SU-DHL-6 (cell line): ENCODE results near the gene PACC1.

Source experiments
- H2AFZ ChIP-seq: fragments of 200-600 bp; sonication (generic); 2 replicates; pipeline ENCODE4 v1.6.1; 2014; ENCODE audit warnings: low read depth, mild to moderate bottlenecking, moderate library complexity, mixed read lengths, antibody characterized with exemption, low read length; ENCODE audit not compliant: severe bottlenecking
- H3F3A ChIP-seq: fragments of 200-600 bp; shearing (Covaris generic); 2 replicates; pipeline ENCODE4 v1.6.0; 2016; ENCODE audit warnings: antibody characterized with exemption, mild to moderate bottlenecking; ENCODE audit not compliant: insufficient read depth
- H3K27ac ChIP-seq: fragments of 200-600 bp; sonication (generic); 2 replicates; pipeline ENCODE4 v1.5.1; 2016; ENCODE audit warnings: low read depth, mild to moderate bottlenecking, low read length, moderate library complexity, mixed read lengths
- H3K27me3 ChIP-seq: fragments of 200-600 bp; sonication (generic), shearing (Covaris generic); 2 replicates; pipeline ENCODE4 v1.6.0; 2014; ENCODE audit warnings: mild to moderate bottlenecking, low read length
- H3K36me3 ChIP-seq: fragments of 200-600 bp; sonication (generic); 2 replicates; pipeline ENCODE4 v1.6.1; 2014; ENCODE audit warnings: mild to moderate bottlenecking, low read length, mixed read lengths
- H3K4me2 ChIP-seq: fragments of 300-600, 200-600 bp; shearing (Covaris generic), sonication (generic); 2 replicates; pipeline ENCODE4 v1.6.0; 2014; ENCODE audit warnings: low read length, low read depth, mild to moderate bottlenecking; ENCODE audit not compliant: poor library complexity, severe bottlenecking
- H3K4me3 ChIP-seq: fragments of 200-600 bp; sonication (generic); 2 replicates; pipeline ENCODE4 v1.5.1; 2014; ENCODE audit warnings: antibody characterized with exemption, low read length, mild to moderate bottlenecking, mixed read lengths; ENCODE audit not compliant: insufficient read depth, poor library complexity, severe bottlenecking
- H3K79me2 ChIP-seq: fragments of 200-600 bp; sonication (generic); 2 replicates; pipeline ENCODE4 v1.6.1; 2014; ENCODE audit warnings: mild to moderate bottlenecking, low read length, moderate library complexity; ENCODE audit not compliant: insufficient read depth
- H3K9ac ChIP-seq: fragments of 200-600 bp; sonication (generic); 2 replicates; pipeline ENCODE4 v1.7.0; 2014; ENCODE audit warnings: mild to moderate bottlenecking, low read length
- H3K9me2 ChIP-seq: fragments of 200-600 bp; sonication (generic); replicated peaks from 2 replicates; pipeline ENCODE4 v1.6.1; 2014; ENCODE audit warnings: low read length; ENCODE audit not compliant: insufficient read depth
- H3K9me3 ChIP-seq: fragments of 200-600 bp; sonication (generic); 2 replicates; pipeline ENCODE4 v1.6.1; 2014; ENCODE audit warnings: low read length, mixed read lengths; ENCODE audit not compliant: insufficient read depth
- H4K20me1 ChIP-seq: fragments of 200-600 bp; sonication (generic); 2 replicates; pipeline ENCODE4 v1.6.1; 2014; ENCODE audit warnings: low read depth, mild to moderate bottlenecking, antibody characterized with exemption, low read length, moderate library complexity, mixed read lengths
- EZH2phosphoT487 ChIP-seq: fragments of 200-600 bp; sonication (generic), shearing (Covaris generic); conservative IDR thresholded peaks from 2 replicates; pipeline ENCODE4 v1.6.1; 2018; ENCODE audit warnings: mild to moderate bottlenecking, antibody characterized with exemption, low read length, moderate library complexity, mixed read lengths
- TF ChIP-seq, protein P1 (sequence below): fragments of 200-600 bp; sonication (generic); IDR thresholded peaks from one replicate; pipeline ENCODE4 v1.5.1; 2017; ENCODE audit warnings: antibody characterized with exemption, mild to moderate bottlenecking, low read length, moderate library complexity; ENCODE audit not compliant: insufficient read depth, poor library complexity, severe bottlenecking

Gene PACC1

DNA sequence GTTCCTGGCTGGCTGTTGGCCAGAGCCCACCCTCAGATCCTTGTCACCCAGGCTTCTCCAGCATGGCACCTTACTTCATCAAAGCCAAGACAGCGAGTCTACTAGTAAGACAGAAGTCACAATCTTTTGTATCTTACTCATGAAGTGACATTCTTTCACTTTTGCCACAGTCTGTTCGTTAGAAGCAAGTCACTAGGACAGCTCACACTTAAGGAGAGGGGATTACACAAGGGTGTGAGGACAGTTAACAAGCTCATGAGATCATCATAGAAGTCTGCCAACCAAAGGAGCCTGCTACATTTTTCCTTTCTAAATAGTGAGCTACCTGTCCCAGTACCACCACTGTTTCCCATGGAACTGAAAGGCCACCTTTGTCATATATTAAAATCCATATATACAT lies 61.5 kb downstream of the PACC1 start:
- H3K36me3 ChIP-seq, result peaks cover 37% of the 10 kb centered on the region; the same call in 1 of the 2 replicates
- H3K4me2 ChIP-seq, result no peak overlapping the region
- H3K27ac ChIP-seq, result no peak overlapping the region
- H3K4me3 ChIP-seq, result no peak overlapping the region
- H3F3A ChIP-seq, result peaks cover 28% of the 10 kb centered on the region
- no peaks in the 10 kb centered on the region for H3K9me2 ChIP-seq
- H4K20me1 ChIP-seq, result no peaks in the 10 kb centered on the region
- H3K79me2 ChIP-seq, result no peaks in the 10 kb centered on the region
- H3K9me3 ChIP-seq, result no peaks in the 10 kb centered on the region
- no peak overlapping the region for H3K9ac ChIP-seq
- no peak overlapping the region for H2AFZ ChIP-seq
- TF ChIP-seq EZH2phosphoT487, result no peak
- TF ChIP-seq, protein P1, sequence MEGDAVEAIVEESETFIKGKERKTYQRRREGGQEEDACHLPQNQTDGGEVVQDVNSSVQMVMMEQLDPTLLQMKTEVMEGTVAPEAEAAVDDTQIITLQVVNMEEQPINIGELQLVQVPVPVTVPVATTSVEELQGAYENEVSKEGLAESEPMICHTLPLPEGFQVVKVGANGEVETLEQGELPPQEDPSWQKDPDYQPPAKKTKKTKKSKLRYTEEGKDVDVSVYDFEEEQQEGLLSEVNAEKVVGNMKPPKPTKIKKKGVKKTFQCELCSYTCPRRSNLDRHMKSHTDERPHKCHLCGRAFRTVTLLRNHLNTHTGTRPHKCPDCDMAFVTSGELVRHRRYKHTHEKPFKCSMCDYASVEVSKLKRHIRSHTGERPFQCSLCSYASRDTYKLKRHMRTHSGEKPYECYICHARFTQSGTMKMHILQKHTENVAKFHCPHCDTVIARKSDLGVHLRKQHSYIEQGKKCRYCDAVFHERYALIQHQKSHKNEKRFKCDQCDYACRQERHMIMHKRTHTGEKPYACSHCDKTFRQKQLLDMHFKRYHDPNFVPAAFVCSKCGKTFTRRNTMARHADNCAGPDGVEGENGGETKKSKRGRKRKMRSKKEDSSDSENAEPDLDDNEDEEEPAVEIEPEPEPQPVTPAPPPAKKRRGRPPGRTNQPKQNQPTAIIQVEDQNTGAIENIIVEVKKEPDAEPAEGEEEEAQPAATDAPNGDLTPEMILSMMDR, result no peak
- H3K27me3 ChIP-seq, result no peaks in the 10 kb centered on the region

DNA sequence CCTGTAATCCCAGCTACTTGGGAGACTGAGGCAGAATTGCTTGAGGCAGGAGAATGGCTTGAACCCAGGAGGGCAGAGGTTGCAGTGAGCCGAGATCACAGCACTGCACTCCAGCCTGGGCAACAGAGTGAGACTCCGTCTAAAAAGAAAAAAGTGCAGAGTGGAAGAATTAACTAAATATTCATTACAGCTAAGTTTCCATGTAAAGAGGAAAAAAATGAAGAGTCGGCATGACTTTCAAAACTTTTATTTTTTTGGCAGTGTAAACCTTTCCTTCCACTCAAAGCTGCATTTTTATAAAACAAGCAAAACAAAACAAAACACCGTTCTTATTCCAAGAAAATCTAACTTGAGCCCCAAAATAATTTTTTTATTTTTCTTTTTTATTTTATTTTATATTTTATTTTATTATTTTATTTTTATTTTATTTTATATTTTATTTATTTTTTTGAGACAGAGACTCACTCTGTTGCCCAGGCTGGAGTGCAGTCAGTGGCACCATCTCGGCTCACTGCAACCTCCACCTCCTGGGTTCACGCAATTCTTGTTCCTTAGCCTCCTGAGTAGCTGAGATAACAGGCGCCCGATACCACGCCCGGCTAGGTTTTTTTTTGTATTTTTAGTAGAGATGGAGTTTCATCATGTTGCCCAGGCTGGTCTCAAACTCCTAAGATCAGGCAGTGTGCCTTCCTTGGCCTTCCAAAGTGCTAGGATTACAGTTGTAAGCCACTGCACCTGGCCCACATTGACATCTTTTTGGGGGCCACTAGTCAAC lies 62.9 kb downstream of the PACC1 start:
- H3K27ac ChIP-seq, result no peak overlapping the region
- H3K9me2 ChIP-seq, result no peaks in the 10 kb centered on the region
- peaks cover 35% of the 10 kb centered on the region; the same call in 1 of the 2 replicates for H3K36me3 ChIP-seq
- no peak overlapping the region for H2AFZ ChIP-seq
- H4K20me1 ChIP-seq, result no peaks in the 10 kb centered on the region
- H3K27me3 ChIP-seq, result no peaks in the 10 kb centered on the region
- H3K4me3 ChIP-seq, result no peak overlapping the region
- H3K4me2 ChIP-seq, result no peak overlapping the region
- no peak overlapping the region for H3K9ac ChIP-seq
- TF ChIP-seq, protein P1, result no peak
- no peak for TF ChIP-seq EZH2phosphoT487
- peaks cover 26% of the 10 kb centered on the region for H3F3A ChIP-seq
- no peaks in the 10 kb centered on the region for H3K9me3 ChIP-seq
- no peaks in the 10 kb centered on the region for H3K79me2 ChIP-seq

DNA sequence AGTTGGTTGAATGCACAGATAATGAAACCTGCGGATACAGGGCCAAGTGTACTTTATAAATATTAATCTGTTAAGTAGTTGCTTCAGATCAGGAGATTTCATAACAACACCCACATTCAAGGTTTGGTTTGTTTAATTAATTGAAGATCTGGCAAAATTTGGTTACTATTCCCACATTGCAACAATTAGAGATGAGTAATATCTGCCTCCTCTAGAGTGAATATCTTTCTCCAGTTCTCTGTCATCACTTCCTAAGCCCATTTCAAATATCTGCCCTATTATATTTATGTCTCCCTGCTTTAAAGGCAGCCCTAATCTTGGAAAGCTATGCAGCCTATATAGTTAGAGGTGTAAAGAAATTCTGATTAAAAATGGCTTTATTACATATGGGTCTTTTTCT lies 68.1 kb downstream of the PACC1 start:
- Histone ChIP-seq H3K36me3 (peaks cover 30% of the 10 kb centered on the region; the same call in 1 of the 2 replicates), H3K9ac (no peak overlapping the region), H3K4me3 (no peak overlapping the region), H3K27me3 (no peaks in the 10 kb centered on the region), H3K27ac (no peak overlapping the region), H3F3A (peaks cover 15% of the 10 kb centered on the region; the same call in 1 of the 2 replicates), H4K20me1 (no peaks in the 10 kb centered on the region), H2AFZ (no peak overlapping the region), H3K9me2 (no peaks in the 10 kb centered on the region), H3K79me2 (no peaks in the 10 kb centered on the region), H3K9me3 (no peaks in the 10 kb centered on the region), H3K4me2 (no peak overlapping the region)
- TF ChIP-seq, protein P1, result no peak
- no peak for TF ChIP-seq EZH2phosphoT487
